Stimulated activated CD4-positive, alpha-beta T cell treated with anti-CD3 and anti-CD28 coated beads, Interleukin-12 subunit alpha, Interleukin-12 subunit beta, amount 100 ng/mL, for 24 hours (primary cell): ENCODE measurements around the gene CLDN6.

ENCODE experiments used
- DNase-seq, 2 experiments: peaks; one replicate each; pipeline ENCODE4 v3.0.0-alpha.2; 2020; ENCODE audit warnings: low read depth in 2 of 2

The CLDN6 gene

DNA sequence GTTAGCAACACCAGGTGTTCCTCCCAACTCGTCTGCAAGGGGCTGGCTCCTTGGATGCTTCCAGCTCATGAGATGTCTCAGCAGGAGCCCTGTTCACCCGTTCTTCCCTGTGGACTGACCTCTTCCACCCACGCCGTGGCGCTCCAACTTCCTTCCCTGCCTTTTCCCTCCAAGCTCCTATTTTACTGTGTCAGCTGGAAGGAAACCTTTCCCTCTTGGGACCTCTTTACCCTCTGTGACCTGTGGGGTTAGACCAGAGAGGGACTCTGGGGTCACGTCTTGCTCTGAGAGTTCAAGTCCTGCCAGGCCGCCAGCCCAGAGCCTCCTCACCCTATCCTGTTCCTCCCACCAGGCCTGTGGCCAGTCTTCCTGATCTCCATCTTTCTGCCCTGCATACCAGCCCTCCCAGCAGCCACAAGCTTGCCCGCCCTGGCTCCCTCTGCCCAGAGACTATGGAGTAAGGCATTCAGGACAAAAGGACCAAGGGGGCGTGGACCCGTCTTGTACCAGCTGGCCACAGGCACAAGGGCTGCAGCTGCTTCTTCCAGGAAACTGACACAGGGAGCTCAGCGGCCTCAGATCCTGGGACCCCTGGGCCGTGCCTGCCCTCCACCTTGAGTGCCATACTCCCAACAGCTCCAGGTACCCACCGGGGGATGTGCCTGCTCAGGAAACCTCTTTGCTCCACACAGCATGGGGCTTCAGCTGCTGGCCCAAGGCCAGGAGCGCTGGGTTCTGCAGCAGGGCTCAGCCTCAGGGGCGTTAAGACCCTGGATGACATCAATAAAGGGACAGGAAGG lies 45.8 kb downstream of the CLDN6 start:
- no peak for DNase-seq

GRCh38 chr16:2971134-2971984 lies 46.6 kb downstream of the CLDN6 start:
- DNase-seq: no peak

DNA sequence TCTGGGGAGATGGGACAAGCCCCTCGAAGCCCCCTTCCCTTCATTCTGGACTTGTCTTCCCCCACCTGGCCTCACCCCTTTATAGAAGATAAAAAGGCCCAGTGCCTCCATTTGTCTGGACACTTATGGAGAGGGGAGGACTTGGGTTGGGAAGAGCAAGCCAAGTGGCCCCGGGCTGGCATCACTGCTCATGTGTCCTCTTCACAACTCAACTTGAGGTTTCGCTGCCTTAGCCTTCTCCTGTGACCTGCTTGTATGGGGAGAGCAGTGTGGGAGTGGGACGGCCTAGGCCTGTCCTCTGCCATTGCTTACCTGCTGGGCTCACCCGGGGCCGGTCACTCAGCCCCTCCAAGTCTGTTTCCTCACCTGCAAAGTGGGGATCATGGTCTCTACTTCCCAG lies 47.4 kb downstream of the CLDN6 start:
- DNase-seq: no peak

GRCh38 chr16:2969545-2970521 lies 48.1 kb downstream of the CLDN6 start:
- DNase-seq: peak; percentile 58 to 76

DNA sequence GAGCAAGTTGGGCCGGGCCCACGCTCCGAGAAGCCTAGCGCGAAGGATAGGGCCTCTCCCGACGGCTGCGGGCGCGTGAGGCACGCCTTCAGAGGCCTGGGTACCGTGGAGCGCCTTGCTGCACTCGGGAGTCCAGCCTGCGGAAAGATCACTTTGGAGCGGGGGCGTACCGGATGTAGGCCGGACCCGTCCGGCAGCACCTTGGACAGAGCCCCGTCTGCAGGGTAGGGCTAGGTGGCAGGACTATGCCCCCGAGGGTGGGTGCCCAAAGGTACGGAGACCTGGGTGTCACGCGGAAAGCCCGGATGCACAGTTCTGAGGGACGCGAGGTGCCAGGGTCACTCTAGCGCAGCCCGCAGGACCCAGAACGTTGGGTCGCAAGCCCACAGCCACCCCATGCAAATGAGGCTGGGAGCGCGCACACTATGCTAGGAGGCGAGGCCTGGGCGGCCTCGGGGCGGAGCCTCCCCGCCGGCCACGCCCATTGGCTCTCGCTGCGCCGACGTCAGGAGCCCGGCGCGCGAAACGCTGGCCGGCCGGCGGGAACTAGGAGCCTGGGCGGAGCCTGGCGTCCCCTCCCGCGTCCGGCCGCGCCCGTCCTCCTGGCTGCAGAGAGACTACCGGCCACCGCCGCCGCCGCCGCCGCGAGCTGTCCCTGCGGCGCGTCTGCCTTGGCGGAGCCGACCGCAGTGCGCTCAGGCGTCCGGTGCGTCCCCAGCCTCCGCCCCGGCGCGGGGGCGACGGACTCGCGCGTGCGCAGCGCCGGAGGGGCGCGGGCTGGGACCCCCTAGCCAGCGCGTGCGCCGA lies 49.0 kb downstream of the CLDN6 start, which contains the start of gene PAQR4:
Gene PAQR4 (plus strand): TSS at position 611 of the 807 bp plus-strand sequence. CDS start 327 bp downstream, outside the sequence.
- peak; percentile 62 to 79 for DNase-seq

DNA sequence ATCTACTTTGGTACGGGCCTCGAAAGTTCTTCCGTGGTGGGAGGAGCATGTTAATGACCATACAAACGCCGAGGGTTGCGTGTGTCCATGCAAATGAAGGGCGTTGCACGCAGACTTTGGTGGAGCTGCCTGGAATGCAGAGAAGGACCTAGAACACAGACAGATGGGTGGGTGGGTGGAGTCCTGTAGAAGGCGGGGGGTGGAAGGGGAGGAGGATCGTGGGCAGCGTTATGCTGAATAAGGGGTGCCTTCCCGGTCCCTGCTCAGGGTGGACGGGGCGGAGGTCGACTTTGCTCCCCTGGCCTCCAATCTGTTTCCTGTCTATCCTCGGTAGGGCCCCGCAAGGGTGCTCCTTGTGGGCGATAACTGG lies 49.6 kb downstream of the CLDN6 start:
- DNase-seq: no peak

GRCh38 chr16:2967721-2968161 lies 50.2 kb downstream of the CLDN6 start:
- no peak for DNase-seq

DNA sequence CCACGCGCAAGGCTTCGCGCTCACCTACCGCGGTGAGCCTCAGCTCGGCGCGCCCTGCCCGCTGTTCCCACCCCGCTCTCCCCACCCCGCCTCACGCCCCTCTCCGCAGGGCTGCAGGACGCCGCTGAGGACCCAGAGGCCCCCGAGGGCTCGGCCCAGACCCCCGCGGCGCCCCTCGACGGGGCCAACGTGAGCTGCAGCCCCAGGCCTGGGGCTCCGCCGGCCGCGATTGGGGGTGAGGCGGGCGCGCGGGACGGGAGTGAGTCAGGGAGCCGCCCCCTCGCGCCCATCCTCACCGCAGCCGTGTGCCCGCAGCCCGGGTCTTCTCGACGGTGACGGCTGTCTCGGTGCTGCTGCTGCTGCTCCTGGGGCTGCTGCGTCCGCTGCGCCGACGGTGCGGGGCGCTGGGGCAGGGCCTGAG lies 50.8 kb downstream of the CLDN6 start:
- no peak for DNase-seq

DNA sequence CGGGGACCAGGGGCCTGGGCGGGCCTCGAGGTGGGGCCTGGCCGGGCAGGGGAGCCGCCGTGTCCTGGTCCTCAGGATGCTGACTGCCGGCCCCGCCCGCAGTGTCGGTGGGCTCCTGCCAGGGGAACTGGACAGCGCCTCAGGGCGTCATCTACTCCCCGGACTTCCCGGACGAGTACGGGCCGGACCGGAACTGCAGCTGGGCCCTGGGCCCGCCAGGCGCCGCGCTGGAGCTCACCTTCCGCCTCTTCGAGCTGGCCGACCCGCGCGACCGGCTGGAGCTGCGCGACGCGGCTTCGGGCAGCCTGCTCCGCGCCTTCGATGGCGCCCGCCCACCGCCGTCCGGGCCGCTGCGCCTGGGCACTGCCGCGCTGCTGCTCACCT lies 51.2 kb downstream of the CLDN6 start:
- DNase-seq: no peak

GRCh38 chr16:2966043-2966807 lies 51.8 kb downstream of the CLDN6 start:
- no peak for DNase-seq
